C4-2B (cell line): ENCODE measurements around the gene FRMD5.

ENCODE experiments used
- ZFX ChIP-seq: fragments of 450-650 bp; IDR thresholded peaks from 2 replicates; pipeline ENCODE4 v1.6.1; 2017
- TF ChIP-seq, protein P1 (sequence below): fragments of 450-650 bp; conservative IDR thresholded peaks from 2 replicates; pipeline ENCODE4 v1.5.1; 2017; ENCODE audit warnings: mild to moderate bottlenecking

GRCh38 chr15:44029003-44029402 lies 166.1 kb downstream of the FRMD5 start:
- TF ChIP-seq, protein P1, sequence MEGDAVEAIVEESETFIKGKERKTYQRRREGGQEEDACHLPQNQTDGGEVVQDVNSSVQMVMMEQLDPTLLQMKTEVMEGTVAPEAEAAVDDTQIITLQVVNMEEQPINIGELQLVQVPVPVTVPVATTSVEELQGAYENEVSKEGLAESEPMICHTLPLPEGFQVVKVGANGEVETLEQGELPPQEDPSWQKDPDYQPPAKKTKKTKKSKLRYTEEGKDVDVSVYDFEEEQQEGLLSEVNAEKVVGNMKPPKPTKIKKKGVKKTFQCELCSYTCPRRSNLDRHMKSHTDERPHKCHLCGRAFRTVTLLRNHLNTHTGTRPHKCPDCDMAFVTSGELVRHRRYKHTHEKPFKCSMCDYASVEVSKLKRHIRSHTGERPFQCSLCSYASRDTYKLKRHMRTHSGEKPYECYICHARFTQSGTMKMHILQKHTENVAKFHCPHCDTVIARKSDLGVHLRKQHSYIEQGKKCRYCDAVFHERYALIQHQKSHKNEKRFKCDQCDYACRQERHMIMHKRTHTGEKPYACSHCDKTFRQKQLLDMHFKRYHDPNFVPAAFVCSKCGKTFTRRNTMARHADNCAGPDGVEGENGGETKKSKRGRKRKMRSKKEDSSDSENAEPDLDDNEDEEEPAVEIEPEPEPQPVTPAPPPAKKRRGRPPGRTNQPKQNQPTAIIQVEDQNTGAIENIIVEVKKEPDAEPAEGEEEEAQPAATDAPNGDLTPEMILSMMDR: no peak
- TF ChIP-seq ZFX: no peak
